Trophoblast cell (in vitro differentiated cells and primary cell): ENCODE data around the gene CTSA.

Experiments
- DNase-seq, 2 donors: peaks; one replicate each; pipeline ENCODE4 v3.0.0-alpha.2; 2016
- H2AFZ ChIP-seq: 2 replicates; pipeline ENCODE4 v1.6.1; 2013; ENCODE audit warnings: low read length, moderate library complexity, mild to moderate bottlenecking; ENCODE audit not compliant: insufficient read depth, poor library complexity
- H2AK5ac ChIP-seq: 2 replicates; pipeline ENCODE4 v1.6.1; 2013; ENCODE audit warnings: mild to moderate bottlenecking, low read length
- H2BK120ac ChIP-seq: 2 replicates; pipeline ENCODE4 v1.6.1; 2013; ENCODE audit warnings: low read length, mild to moderate bottlenecking, moderate library complexity; ENCODE audit not compliant: insufficient read depth, poor library complexity
- H2BK12ac ChIP-seq: 2 replicates; pipeline ENCODE4 v1.6.1; 2013; ENCODE audit warnings: mild to moderate bottlenecking, low read length, moderate library complexity
- H2BK5ac ChIP-seq: 2 replicates; pipeline ENCODE4 v1.6.1; 2013; ENCODE audit warnings: low read length, low read depth, moderate library complexity, mild to moderate bottlenecking; ENCODE audit not compliant: poor library complexity
- H3K14ac ChIP-seq: 2 replicates; pipeline ENCODE4 v1.6.1; 2013; ENCODE audit warnings: mild to moderate bottlenecking, low read length
- H3K18ac ChIP-seq: 2 replicates; pipeline ENCODE4 v1.6.1; 2013; ENCODE audit warnings: mild to moderate bottlenecking, low read length
- H3K23ac ChIP-seq: 2 replicates; pipeline ENCODE4 v1.6.1; 2013; ENCODE audit warnings: low read length
- H3K27ac ChIP-seq: 2 replicates; pipeline ENCODE4 v1.5.1; 2013; ENCODE audit warnings: low read depth, mild to moderate bottlenecking, inconsistent platforms, low read length, moderate library complexity
- H3K27me3 ChIP-seq: 2 replicates; pipeline ENCODE4 v1.6.1; 2013; ENCODE audit warnings: inconsistent platforms, mild to moderate bottlenecking, low read length, moderate library complexity; ENCODE audit not compliant: insufficient read depth
- H3K36me3 ChIP-seq, 2 experiments: 1 replicate in 1 of 2; 2 replicates in 1 of 2; pipeline ENCODE4 v1.6.1; 2013; ENCODE audit warnings: low read length in 2 of 2, mild to moderate bottlenecking in 2 of 2, moderate library complexity in 1 of 2; ENCODE audit not compliant: insufficient read depth in 2 of 2, control insufficient read depth in 1 of 2
- H3K4ac ChIP-seq: 2 replicates; pipeline ENCODE4 v1.6.1; 2013; ENCODE audit warnings: low read depth, mild to moderate bottlenecking, low read length, moderate library complexity
- H3K4me1 ChIP-seq, 2 experiments: 1 replicate in 1 of 2; 2 replicates in 1 of 2; pipeline ENCODE4 v1.6.1; 2013; ENCODE audit warnings: low read length in 2 of 2, mild to moderate bottlenecking in 2 of 2, moderate library complexity in 1 of 2; ENCODE audit not compliant: insufficient read depth in 2 of 2, control insufficient read depth in 1 of 2
- H3K4me2 ChIP-seq: 2 replicates; pipeline ENCODE4 v1.6.1; 2013; ENCODE audit warnings: inconsistent platforms, mild to moderate bottlenecking, low read length, moderate library complexity
- H3K4me3 ChIP-seq: 2 replicates; pipeline ENCODE4 v1.5.1; 2013; ENCODE audit warnings: mild to moderate bottlenecking, low read depth, low read length, inconsistent platforms
- H3K79me1 ChIP-seq: one replicate; pipeline ENCODE4 v1.6.1; 2013; ENCODE audit warnings: low read length
- H3K79me2 ChIP-seq: 2 replicates; pipeline ENCODE4 v1.6.1; 2013; ENCODE audit warnings: low read length, mild to moderate bottlenecking; ENCODE audit not compliant: control insufficient read depth, insufficient read depth, poor library complexity
- H3K9ac ChIP-seq: 2 replicates; pipeline ENCODE4 v1.6.1; 2013; ENCODE audit warnings: mild to moderate bottlenecking, low read length
- H3K9me3 ChIP-seq: 2 replicates; pipeline ENCODE4 v1.6.1; 2013; ENCODE audit warnings: low read depth, mild to moderate bottlenecking, control low read depth, inconsistent platforms, low read length; ENCODE audit not compliant: insufficient read depth
- H4K12ac ChIP-seq: 2 replicates; pipeline ENCODE4 v1.6.1; 2013; ENCODE audit warnings: low read depth, mild to moderate bottlenecking, low read length, moderate library complexity
- H4K8ac ChIP-seq: 2 replicates; pipeline ENCODE4 v1.6.1; 2013; ENCODE audit warnings: low read depth, mild to moderate bottlenecking, low read length, moderate library complexity
- H4K91ac ChIP-seq: one replicate; pipeline ENCODE4 v1.6.1; 2013; ENCODE audit warnings: low read depth, mild to moderate bottlenecking, low read length, moderate library complexity
- WGBS: extraction: QIAGEN DNeasy Blood & Tissue Kit; methylation state at CpG from one replicate; pipeline ENCODE4 v1.1.7; 2013; ENCODE audit warnings: missing lambda C conversion rate; ENCODE audit not compliant: insufficient read length, insufficient coverage; ENCODE audit errors: extremely low coverage; 5-methylcytosine and 5-hydroxymethylcytosine counted together

CTSA gene

DNA sequence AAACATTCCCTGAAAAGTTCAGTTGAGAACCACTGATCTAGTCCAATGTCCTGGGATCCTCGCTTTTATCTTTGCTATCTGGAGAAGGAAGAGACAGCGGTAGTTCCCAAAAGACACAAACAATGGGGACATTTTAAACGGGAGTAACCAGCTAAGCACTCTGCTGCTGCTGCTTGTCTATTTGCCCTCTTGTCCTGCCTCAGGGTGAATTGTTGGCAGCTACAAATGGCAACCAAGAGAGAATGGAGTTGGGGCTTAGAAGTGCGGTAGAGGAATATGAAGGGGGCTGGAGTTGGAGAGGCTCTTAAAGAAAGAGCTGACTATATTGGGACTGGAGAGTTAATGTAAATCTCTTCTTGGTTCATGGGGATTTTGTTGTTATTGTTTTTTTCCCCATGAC is 16.6 kb upstream of the CTSA start:
- no peaks in the 10 kb centered on the region for H3K79me2 ChIP-seq
- H2AFZ ChIP-seq = no peak overlapping the region
- no peak overlapping the region for H2BK12ac ChIP-seq
- no peak overlapping the region for H3K18ac ChIP-seq
- H3K79me1 ChIP-seq = no peaks in the 10 kb centered on the region
- no peak overlapping the region for H3K4me2 ChIP-seq
- DNase-seq = no peak
- H3K9me3 ChIP-seq = no peaks in the 10 kb centered on the region
- peaks cover 5 to 10% of the 10 kb centered on the region in 2 experiments for H3K4me1 ChIP-seq
- H2BK5ac ChIP-seq = no peak overlapping the region
- H3K4ac ChIP-seq = no peak overlapping the region
- no CpG with 5 or more reads among the region's 4 CpGs for WGBS
- H3K23ac ChIP-seq = no peak overlapping the region
- H2BK120ac ChIP-seq = no peak overlapping the region
- no peak overlapping the region for H3K27ac ChIP-seq
- no peaks in the 10 kb centered on the region for H3K27me3 ChIP-seq
- no peak overlapping the region for H3K14ac ChIP-seq
- no peak overlapping the region for H4K12ac ChIP-seq
- no peak overlapping the region for H3K4me3 ChIP-seq
- H2AK5ac ChIP-seq = no peak overlapping the region
- no peak overlapping the region for H4K8ac ChIP-seq
- H3K9ac ChIP-seq = no peak overlapping the region
- H3K36me3 ChIP-seq = peaks cover 12 to 14% of the 10 kb centered on the region in 2 experiments
- H4K91ac ChIP-seq = no peak overlapping the region

DNA sequence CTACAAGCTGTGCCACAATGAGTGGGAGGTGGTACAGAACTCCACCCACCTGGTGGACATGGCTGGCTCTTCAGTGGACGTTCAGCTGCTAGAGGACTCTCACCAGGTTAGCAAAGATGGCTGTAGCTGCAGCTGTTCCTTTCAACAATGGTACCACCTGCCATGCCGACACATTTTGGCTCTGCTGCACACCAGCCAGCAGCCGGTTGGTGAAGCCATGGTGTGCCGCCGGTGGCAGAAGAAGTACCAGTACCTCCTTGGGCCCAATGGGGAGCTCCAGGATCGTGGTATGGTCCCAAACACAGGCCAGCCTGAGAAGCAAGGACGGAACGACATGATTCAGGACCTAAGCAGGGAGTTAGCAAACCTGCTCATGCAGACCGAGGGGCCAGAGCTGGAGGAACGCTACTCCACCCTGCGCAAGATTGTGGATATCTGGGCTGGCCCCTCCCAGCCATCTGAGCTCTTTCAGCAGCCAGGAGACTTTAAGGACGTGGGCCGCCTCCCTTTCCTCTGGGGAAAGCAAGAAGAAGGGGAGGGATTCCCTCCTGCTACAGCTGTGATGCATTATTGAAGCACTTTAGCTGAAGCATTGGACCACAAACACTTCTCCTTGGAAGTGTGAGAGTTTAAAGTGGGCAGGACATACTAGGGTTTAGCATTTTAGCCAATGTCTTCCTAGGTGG is 12.9 kb upstream of the CTSA start:
- H4K8ac ChIP-seq = no peak overlapping the region
- DNase-seq = no peak
- no peak overlapping the region for H4K91ac ChIP-seq
- H3K9me3 ChIP-seq = no peaks in the 10 kb centered on the region
- H3K27me3 ChIP-seq = no peaks in the 10 kb centered on the region
- H3K4ac ChIP-seq = no peak overlapping the region
- peaks cover 3% of the 10 kb centered on the region for H3K79me1 ChIP-seq
- peaks cover 21 to 22% of the 10 kb centered on the region in 2 experiments for H3K36me3 ChIP-seq
- H3K18ac ChIP-seq = no peak overlapping the region
- no CpG with 5 or more reads among the region's 13 CpGs for WGBS
- no peak overlapping the region for H3K9ac ChIP-seq
- H3K4me3 ChIP-seq = no peak overlapping the region
- H2AFZ ChIP-seq = no peak overlapping the region
- H4K12ac ChIP-seq = no peak overlapping the region
- peaks cover 3% of the 10 kb centered on the region for H3K79me2 ChIP-seq
- H3K4me2 ChIP-seq = no peak overlapping the region
- H3K14ac ChIP-seq = no peak overlapping the region
- H2BK12ac ChIP-seq = no peak overlapping the region
- no peak overlapping the region for H2AK5ac ChIP-seq
- H2BK5ac ChIP-seq = no peak overlapping the region
- H2BK120ac ChIP-seq = no peak overlapping the region
- peaks cover 0 to 2% of the 10 kb centered on the region in 2 experiments for H3K4me1 ChIP-seq
- H3K23ac ChIP-seq = no peak overlapping the region
- no peak overlapping the region for H3K27ac ChIP-seq

DNA sequence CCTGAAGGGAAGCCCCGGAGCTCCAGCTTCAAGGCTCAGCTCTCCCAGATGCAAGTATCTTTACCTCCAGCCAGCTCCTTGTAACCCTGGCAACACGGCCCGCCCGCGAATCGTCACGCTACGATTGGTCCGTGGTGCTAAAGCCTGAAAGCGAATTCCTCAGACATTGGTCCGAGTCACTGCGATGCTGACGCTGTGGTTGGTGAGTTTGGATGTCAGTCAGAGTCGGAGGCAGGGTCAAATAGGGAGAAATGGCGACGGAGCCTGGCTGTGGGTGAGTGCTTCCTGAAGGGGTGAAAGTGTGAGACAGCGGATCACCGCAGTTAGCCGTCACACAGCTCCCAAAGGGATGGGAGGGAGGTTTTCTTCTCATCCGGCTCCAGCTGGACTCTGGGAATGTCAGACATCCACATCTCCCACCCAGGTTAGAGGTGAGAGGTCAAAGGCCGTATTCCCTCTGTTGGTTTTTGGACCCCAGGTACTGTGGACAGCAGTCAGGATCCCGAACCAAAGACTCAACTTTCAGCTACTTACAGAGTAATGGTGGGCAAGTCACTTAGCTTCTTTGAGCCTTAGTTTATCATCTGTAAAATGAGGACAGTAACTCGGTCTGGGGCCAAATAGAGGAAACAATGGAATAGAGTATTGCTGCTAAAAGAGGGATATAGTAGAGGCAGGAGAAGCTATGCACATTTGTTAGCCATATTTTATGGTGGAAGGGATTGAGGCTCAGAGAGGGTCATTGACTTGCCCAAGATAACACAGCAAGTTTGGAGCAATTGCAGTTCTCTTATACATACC is 9.9 kb upstream of the CTSA start, which contains the start of gene ZSWIM1:
ZSWIM1 (plus strand) TSS at position 240 of the 801 bp plus-strand sequence. CDS start 1,366 bp downstream, outside the sequence.
- Histone ChIP-seq H3K9me3 (no peaks in the 10 kb centered on the region), H3K79me2 (peaks cover 3% of the 10 kb centered on the region), H3K36me3 (peaks cover 29 to 31% of the 10 kb centered on the region in 2 experiments), H2BK12ac (no peak within 1 kb of the TSS), H2AFZ (no peak within 1 kb of the TSS), H4K12ac (peak within 1 kb of the TSS; percentile 9), H2BK5ac (no peak within 1 kb of the TSS), H3K18ac (peak within 1 kb of the TSS; percentile 24), H3K4me1 (no peaks in the 10 kb centered on the region), H3K4me3 (peak within 1 kb of the TSS; percentile 81), H4K8ac (peak within 1 kb of the TSS; percentile 89), H3K27me3 (no peaks in the 10 kb centered on the region), H2BK120ac (no peak within 1 kb of the TSS), H3K4me2 (peak within 1 kb of the TSS; percentile 70), H4K91ac (peak within 1 kb of the TSS; percentile 56), H3K9ac (peak within 1 kb of the TSS; percentile 77), H3K27ac (no peak within 1 kb of the TSS), H3K4ac (peak within 1 kb of the TSS; percentile 82), H3K79me1 (peaks cover 3% of the 10 kb centered on the region), H3K14ac (peak within 1 kb of the TSS; percentile 68), H3K23ac (no peak within 1 kb of the TSS), H2AK5ac (peak within 1 kb of the TSS; percentile 27)
- WGBS = no CpG with 5 or more reads among the region's 23 CpGs
- DNase-seq = peak; percentile 100

DNA sequence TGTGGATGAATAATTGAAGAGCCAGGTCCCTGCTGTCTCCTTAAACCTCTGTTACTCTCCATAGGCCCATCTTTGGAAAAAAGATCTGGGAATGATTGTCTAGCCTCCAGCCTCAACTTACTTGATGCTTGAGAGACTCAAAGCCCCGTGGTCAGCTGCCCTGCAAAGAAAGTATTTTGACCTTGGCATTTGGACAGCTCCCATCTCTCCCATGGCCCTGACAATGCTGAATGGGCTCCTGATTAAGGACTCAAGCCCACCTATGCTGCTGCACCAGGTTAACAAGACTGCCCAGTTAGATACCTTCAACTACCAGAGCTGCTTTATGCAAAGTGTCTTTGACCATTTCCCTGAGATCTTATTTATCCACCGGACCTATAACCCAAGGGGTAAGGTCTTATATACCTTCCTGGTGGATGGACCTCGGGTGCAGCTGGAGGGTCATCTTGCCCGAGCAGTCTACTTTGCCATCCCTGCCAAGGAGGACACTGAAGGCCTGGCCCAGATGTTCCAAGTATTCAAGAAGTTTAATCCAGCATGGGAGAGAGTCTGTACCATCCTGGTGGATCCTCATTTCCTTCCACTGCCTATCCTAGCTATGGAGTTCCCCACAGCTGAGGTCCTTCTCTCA is 8.6 kb upstream of the CTSA start:
- H3K9ac ChIP-seq = no peak overlapping the region
- H3K27me3 ChIP-seq = no peaks in the 10 kb centered on the region
- H3K36me3 ChIP-seq = peaks cover 23% of the 10 kb centered on the region in 2 experiments
- no peak overlapping the region for H3K4ac ChIP-seq
- no peak overlapping the region for H4K8ac ChIP-seq
- no peak overlapping the region for H2BK5ac ChIP-seq
- H3K14ac ChIP-seq = no peak overlapping the region
- H3K79me2 ChIP-seq = peaks cover 3% of the 10 kb centered on the region
- no peak overlapping the region for H3K27ac ChIP-seq
- no peak overlapping the region for H4K12ac ChIP-seq
- H3K4me1 ChIP-seq = no peaks in the 10 kb centered on the region
- no peak overlapping the region for H3K23ac ChIP-seq
- H2BK12ac ChIP-seq = no peak overlapping the region
- H2BK120ac ChIP-seq = no peak overlapping the region
- H3K4me2 ChIP-seq = no peak overlapping the region
- H3K18ac ChIP-seq = no peak overlapping the region
- no peak overlapping the region for H2AFZ ChIP-seq
- H3K9me3 ChIP-seq = no peaks in the 10 kb centered on the region
- no CpG with 5 or more reads among the region's 4 CpGs for WGBS
- no peak for DNase-seq
- H4K91ac ChIP-seq = no peak overlapping the region
- no peak overlapping the region for H2AK5ac ChIP-seq
- peaks cover 3% of the 10 kb centered on the region for H3K79me1 ChIP-seq
- no peak overlapping the region for H3K4me3 ChIP-seq
